ENCODE results near the gene EIF2AK2.
"Not testable (repeated sequence)": the region's sequence is repeated elsewhere in the genome, so short reads cannot be mapped to it uniquely, and the experiment has no call there.

The EIF2AK2 gene

DNA sequence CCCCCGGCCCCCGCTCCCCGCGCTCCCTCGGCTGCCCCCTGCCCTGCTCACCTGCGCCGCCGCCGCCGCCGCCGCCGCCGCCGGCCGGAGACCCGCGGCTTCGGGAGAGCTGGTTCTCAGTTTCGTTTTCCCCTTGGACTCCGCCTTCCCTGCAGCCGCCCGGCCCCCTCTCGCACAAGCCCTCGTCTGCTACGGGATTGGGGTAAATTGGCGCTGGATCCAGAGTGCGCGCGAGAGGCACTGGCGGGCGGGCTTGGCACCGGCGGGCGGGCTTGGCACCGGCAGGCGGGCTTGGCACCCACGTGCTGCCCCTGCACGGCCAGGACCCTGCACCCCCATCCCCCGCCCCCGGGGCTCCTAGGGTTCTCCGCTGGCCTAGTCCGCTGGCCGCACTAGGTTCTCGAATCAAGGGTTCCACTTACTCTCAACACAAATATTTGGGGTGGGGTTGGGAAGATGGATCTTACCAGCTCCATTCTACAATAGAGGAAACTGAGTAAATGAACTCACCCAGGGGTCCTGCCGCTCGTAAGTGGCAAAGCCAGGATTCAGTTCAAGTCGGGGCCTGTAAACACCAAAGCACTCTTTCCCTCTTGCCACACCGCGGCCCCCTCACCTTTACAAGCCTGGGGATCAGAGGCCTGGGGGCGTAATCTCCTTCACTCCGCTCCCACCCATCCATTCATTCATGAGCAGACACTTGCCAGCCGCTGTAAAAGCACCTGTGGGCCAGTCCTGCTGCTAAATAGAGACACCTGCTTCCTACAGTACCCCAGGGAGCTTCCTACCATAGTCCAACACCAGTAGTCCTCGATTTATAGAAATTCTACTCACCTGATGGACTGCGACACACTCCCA is at the start of gene EIF2AK2:
TSS of gene EIF2AK2 (minus strand) at position 124 of the 858 bp plus-strand sequence. CDS start 9,174 bp downstream, outside the sequence.
- DNase-seq (ENCODE audit: low spot score), result peak; percentile 87

- no peak for DNase-seq (ENCODE audit: low spot score)
Observed at GRCh38 chr2:37205689-37206341, 49.0 kb upstream of the EIF2AK2 start.

GRCh38 chr2:37205071-37205661 is 48.4 kb upstream of the EIF2AK2 start:
- not testable (repeated sequence) for DNase-seq (ENCODE audit: low spot score)

GRCh38 chr2:37203708-37204107 is 46.9 kb upstream of the EIF2AK2 start:
- DNase-seq (ENCODE audit: low spot score), result no peak

- no peak for DNase-seq (ENCODE audit: low spot score)
Observed at GRCh38 chr2:37201766-37202165, 45.0 kb upstream of the EIF2AK2 start.

DNA sequence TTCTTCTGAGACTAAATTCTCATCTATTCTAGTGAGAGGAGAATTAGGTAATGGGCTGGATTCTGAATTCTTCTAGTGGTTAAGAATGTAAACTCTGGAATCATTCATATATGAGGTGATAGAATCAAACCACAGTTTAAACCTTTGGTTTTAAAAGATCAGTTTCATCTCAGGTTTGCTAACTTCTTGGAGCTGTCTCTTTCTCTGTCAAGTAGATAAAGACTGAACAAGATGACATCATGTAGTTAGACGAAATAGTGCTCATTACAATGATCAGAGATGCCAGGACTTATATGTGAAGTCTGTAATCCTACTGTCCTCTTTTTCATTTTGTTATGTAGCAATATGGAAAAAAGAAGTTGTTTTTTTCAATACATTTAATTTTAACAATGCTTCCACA is 44.4 kb upstream of the EIF2AK2 start:
- no peak for DNase-seq (ENCODE audit: low spot score)

- no peak for DNase-seq (ENCODE audit: low spot score)
Observed at GRCh38 chr2:37198681-37199065, 41.9 kb upstream of the EIF2AK2 start.

GRCh38 chr2:37196320-37197195 is 39.8 kb upstream of the EIF2AK2 start, which contains the start of gene CEBPZOS:
Gene CEBPZOS, plus strand, starts transcription at chr2:37196496. Its CDS starts 3,209 bp downstream, at chr2:37199705.
- DNase-seq (ENCODE audit: low spot score), result peak; percentile 88

DNA sequence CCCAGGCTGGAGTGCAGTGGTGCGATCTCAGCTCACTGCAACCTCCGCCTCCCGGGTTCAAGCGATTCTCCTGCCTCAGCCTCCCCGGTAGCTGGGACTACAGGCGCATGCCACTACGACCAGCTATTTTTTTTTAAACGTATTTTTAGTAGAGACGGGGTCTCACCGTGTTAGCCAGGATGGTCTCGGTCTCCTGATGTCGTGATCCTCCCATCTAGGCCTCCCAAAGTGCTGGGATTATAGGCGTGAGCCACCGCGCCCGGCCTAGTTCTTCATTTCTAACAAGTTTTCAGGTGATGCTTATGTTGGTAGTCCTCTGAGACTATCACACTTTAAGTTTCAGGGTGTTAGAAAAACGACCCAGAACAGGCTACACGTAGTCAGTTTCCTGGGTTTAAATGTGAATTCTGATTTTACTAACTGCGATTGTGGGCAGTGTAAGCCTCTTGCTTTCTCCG is 39.1 kb upstream of the EIF2AK2 start:
- not testable (repeated sequence) for DNase-seq (ENCODE audit: low spot score)

GRCh38 chr2:37192551-37192950 is 35.8 kb upstream of the EIF2AK2 start:
- no peak for DNase-seq (ENCODE audit: low spot score)

DNA sequence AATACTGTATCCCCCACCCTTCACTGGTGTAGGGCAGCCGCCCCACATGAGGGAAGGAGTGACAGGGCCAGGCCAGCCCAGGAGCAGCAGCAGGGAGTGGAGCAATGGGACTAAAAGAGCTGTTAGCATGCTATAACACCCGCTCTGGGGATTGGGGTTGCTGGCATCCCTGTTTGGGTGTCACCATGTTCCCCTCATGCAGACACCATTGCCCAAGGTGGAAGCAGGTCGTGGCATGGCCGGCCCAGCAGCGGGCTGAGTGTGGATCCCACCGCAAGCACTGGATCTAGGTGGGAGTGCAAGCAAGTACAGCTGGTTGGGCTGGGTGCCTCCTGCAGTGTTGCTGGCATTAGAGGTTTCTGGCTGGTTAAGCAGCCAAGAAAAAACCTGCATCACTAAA is 35.0 kb upstream of the EIF2AK2 start:
- no peak for DNase-seq (ENCODE audit: low spot score)

GRCh38 chr2:37191253-37191652 is 34.5 kb upstream of the EIF2AK2 start:
- DNase-seq (ENCODE audit: low spot score), result no peak

GRCh38 chr2:37190290-37190689 is 33.5 kb upstream of the EIF2AK2 start:
- DNase-seq (ENCODE audit: low spot score), result no peak

DNA sequence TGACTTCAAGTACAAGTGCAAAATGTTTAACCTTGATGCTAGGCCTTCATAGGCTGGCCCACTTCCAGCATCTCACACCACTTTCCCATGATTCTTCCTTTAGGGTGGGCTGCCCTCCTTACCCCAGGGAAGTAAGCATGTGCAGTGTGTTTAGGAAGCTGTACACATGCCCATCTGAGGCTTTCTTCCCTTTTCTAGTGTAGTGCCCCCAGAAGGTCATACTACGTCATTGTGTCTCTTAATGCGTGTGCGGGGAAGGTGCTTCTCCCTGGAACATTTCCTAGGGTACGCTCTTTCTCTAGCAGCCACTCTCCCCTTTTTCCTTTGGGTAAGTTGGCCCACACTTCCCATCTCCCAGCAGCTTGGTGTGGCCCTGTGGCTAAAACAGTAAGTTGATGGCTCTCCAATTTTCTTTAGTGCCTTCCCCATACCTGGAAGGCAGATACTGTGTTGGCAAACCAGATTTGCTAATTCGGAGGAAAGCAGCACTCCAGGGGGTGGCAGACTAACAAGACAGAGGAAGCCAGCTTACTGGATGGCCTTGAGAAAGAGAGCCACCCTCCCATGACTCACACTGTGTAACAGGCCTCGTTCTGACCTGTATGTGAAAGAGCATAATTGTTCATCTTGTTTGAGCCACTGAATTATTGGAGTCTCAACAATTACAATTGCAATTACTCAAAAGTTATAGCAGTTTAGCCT is 32.8 kb upstream of the EIF2AK2 start:
- DNase-seq (ENCODE audit: low spot score), result peak; percentile 85

DNA sequence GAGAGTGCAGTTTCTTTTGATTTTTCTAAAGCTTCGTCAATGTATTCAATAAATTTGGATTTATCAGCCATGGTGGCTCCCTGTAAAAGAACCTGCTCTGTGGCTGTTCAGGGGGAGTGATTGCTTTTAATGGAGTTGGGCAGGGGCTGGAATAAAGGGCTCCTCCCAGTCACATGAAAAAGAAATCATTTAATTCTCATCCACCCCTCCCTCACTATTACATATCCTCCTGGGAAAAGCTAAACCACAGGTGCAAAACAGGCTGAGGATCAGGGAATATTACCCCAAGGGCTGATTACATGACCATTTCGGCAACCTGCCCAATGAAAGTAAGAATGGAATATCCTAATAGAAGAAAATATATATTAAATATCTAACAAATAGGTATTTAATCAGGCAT is 31.8 kb upstream of the EIF2AK2 start, which contains the start of gene SULT6B1:
TSS of gene SULT6B1 (minus strand) at position 101 of the 400 bp plus-strand sequence. CDS start at position 71, 30 bp downstream.
- no peak for DNase-seq (ENCODE audit: low spot score)

DNA sequence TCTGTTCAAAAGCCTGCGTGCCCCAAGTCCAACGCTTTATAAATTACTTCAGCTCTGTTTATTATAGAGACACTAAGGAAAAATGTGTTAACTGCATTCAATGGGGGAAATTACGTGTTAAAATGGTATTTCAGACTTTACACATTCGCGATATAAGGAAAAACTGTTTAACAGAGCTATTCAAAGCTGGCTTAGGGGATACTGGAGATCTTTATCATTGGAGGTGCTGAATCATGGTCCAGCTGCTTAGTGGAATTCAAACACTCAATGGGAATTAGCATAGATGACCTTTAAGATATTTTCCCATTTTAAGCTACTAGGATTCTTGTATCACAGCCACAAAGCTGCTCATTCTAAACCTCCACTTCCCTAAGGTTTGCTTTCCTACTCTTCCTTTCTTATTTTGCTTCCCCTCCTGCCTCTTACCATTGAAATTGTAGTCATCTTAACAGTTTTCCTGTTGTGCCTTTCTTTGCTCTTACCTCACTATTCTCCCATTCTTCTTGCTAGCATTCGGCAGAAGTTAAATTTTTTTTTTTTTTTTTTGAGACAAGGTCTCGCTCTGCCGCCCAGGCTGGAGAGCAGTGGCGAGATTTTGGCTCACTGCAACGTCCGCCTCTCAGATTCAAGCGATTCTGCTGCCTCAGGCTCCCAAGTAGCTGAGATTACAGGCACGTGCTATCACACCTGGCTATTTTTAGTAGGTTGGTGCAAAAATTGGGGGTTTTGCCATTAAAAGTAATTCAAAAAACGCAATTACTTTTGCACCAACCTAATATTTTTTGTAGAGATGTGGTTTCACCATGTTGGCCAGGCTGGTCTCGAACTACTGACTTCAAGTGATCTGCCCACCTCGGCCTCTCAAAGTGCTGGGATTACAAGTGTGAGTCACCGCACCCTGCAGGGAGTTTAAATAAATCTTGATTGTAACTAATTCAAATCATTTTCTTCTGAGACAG is 25.2 kb upstream of the EIF2AK2 start:
- DNase-seq (ENCODE audit: low spot score), result no peak

- no peak for DNase-seq (ENCODE audit: low spot score)
Observed at GRCh38 chr2:37180640-37181039, 23.9 kb upstream of the EIF2AK2 start.

GRCh38 chr2:37180006-37180639 is 23.3 kb upstream of the EIF2AK2 start:
- no peak for DNase-seq (ENCODE audit: low spot score)

- DNase-seq (ENCODE audit: low spot score), result no peak
Observed at GRCh38 chr2:37173741-37174140, 17.0 kb upstream of the EIF2AK2 start.
